GM12801 (cell line): ENCODE results near the gene PALLD.

Experiments used
- CTCF ChIP-seq: IDR thresholded peaks from one replicate; pipeline ENCODE4 v1.5.1; 2011; ENCODE audit warnings: control low read depth; ENCODE audit not compliant: insufficient read length; ENCODE audit errors: extremely low read depth

The PALLD gene

GRCh38 chr4:168574581-168575295, 77.9 kb downstream of the PALLD start:
- TF ChIP-seq CTCF: no peak

DNA sequence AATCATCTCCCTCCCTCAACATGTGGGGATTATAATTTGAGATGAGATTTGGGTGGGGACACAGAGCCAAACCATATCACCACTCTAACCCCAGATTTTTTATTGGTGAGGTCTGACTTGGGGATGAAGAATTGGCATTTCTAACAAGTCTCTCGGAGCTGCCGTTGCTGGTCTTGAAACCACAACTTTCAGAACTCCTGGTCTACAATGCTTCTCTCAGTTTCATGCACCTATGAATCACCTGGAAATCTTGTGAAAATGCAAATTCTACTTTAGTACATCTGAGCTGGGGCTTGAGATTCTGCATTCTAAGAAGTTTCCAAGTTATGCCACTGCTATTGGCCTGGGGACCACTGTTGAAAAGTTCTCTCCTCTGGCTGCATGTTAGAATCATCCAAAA, 78.6 kb downstream of the PALLD start:
- no peak for TF ChIP-seq CTCF

GRCh38 chr4:168577624-168578023, 80.8 kb downstream of the PALLD start:
- no peak for TF ChIP-seq CTCF

DNA sequence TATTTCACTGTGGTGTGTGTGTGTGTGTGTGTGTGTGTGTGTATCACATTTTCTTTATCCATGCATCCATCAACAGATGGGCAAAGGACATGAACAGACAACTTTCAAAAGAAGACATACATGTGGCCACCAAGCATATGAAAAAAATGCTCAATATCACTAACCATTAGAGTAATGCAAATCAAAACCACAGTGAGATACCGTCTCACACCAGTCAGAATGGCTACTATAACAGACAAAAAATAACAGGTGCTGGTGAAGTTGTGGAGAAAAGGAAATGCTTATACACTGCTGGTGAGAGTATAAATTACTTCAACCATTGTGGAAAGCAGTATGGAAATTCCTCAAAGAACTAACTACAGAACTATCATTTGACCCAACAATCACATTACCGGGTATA, 83.4 kb downstream of the PALLD start:
- no peak for TF ChIP-seq CTCF

GRCh38 chr4:168584321-168584771, 87.5 kb downstream of the PALLD start:
- no peak for TF ChIP-seq CTCF

- no peak for TF ChIP-seq CTCF
These were observed 88.6 kb downstream of the PALLD start for GRCh38 chr4:168585168-168586091.

- TF ChIP-seq CTCF: no peak
These were observed 90.1 kb downstream of the PALLD start for GRCh38 chr4:168586926-168587325.
